HL-60/S4 treated with phorbol 12-myristate 13-acetate at 8.2 ng/mL for 4 days and 3 days (cell line): ENCODE results near the gene OR5M10.
"Not testable (repeated sequence)": the region's sequence is repeated elsewhere in the genome, so short reads cannot be mapped to it uniquely, and the experiment has no call there.

ENCODE experiments used
- in situ Hi-C: fragments of 300-500 bp; cut with MboI; formaldehyde crosslinking; loops from 2 replicates; pipeline ENCODE4 v1.15.0; 2022; ENCODE audit warnings: low sequenced_read_pairs

Gene OR5M10

DNA sequence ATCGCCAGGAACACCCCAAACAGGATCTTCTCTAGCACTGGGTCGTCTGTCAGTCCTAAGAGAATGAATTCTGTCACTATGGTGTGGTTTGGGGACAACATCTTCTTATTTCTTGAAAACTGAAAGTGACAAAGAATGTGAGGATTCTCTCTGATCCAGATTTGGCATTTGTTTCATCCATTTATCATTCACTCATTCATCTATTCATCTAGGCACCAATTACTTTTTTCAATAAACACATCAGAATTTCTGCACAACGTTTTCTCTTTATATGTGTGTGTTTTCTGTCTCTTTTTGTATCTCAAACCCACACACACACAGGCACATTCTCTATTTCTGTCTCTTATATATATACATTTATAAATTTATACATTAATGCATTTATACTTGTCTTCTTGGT lies at the start of gene OR5M10:
TSS of gene OR5M10 (minus strand) at position 101 of the 400 bp plus-strand sequence. CDS start at position 101, 0 bp downstream.
- in situ Hi-C loops, result no loop called here

DNA sequence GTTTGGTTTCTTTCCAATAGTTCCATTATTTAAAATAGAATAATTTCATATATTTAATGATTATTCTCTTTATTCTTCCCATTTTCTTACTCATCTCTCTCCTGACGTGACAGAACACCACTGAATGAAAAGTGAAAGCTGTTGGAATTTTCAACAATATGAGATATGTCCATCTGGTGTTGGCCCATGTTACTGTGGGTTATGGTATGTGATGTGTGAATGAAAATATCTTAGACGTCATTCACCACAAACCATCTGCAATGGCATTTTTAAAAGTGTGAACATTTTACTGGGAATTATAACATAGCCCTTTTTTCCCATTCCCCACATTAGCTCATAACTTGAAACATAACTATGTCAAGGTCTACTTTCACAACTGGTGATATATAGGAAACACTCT lies 48.4 kb upstream of the OR5M10 start:
- in situ Hi-C loops, result no loop called here

DNA sequence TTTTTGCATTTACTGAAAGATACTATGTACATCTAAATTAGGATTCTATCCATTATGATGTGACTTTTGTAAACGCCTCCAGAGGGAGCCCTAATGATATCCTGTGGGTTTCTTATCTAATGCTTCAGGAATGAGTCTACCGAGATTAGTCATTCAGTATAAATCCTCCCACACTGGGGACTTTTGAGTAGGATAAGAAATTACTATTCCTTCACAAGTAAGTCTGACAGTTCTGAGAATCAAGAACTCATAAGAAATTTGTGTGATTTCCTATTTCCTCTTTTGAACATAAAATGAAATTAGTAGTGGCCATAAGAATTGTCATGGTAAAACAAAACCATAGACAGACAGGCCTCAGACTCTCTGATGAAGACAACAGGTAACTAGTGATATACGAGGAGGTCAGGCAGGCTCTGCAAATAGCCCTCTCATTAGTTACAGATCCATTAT lies 47.2 kb upstream of the OR5M10 start:
- in situ Hi-C loops, result no loop called here

DNA sequence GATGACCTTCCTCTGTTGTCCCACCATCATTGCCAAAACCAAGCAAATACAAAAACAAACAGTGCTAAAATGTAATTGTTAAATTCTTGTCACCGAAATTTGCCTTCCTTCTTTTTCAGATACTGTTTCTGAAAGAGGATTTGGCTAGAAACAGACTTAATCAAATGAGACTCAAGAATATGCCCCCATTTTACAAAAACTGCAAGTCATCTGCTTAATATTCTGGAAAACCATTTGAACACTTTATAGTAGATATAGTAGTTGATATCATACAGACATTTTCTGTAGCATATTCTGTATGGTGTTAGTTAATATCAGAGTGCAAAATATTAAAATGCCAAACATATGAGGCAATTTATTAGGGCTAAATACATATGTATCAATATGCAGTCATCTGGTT lies 33.7 kb upstream of the OR5M10 start:
- in situ Hi-C loops, result no loop called here

DNA sequence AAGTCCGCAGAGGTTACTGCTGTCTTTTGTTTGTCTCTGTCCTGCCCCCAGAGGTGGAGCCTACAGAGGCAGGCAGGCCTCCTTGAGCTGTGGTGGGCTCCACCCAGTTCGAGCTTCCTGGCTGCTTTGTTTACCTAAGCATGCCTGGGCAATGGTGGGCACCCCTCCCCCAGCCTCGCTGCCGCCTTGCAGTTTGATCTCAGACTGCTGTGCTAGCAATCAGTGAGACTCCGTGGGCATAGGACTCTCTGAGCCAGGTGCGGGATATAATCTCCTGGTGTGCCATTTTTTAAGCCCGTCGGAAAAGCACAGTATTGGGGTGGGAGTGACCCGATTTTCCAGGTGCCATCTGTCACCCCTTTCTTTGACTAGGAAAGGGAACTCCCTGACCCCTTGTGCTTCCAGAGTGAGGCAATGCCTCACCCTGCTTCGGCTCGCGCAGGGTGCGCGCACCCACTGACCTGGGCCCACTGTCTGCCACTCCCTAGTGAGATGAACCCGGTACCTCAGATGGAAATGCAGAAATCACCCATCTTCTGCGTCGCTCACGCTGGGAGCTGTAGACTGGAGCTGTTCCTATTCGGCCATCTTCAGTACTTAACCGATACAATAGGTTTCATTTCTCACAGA lies 14.7 kb upstream of the OR5M10 start:
- in situ Hi-C loops, result not testable (repeated sequence)

DNA sequence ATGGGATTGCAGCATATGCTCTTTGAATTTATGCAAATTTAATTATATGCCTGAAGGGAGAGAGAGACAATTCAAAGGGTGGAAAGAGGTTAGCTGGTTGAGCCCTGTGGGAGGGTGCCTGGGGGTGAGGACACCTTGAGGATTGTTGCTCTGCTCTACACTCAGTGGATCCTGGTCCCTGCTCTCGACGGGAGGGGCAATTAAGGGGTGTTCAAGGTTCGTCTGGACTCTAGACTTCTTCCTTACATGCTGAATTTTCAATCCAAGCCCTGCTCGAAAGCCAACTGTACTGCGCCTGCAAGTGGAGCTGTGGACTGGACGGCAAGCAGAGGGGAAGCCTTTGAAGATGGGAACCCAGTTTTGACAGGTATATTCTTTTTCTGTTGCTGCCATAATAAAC lies 18.9 kb downstream of the OR5M10 start:
- in situ Hi-C loops, result no loop called here

DNA sequence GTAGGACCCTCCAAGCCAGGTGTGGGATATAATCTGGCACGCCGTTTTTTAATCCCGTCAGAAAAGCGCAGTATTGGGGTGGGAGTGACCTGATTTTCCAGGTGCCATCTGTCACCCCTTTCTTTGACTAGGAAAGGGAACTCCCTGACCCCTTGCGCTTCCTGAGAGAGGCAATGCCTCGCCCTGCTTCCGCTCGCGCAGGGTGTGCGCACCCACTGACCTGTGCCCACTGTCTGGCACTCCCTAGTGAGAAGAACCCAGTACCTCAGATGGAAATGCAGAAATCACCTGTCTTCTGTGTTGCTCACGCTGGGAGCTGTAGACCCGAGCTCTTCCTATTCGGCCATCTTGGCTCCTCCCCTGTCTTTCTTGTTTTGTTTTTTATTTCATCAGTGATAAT lies 22.8 kb downstream of the OR5M10 start:
- in situ Hi-C loops, result not testable (repeated sequence)

DNA sequence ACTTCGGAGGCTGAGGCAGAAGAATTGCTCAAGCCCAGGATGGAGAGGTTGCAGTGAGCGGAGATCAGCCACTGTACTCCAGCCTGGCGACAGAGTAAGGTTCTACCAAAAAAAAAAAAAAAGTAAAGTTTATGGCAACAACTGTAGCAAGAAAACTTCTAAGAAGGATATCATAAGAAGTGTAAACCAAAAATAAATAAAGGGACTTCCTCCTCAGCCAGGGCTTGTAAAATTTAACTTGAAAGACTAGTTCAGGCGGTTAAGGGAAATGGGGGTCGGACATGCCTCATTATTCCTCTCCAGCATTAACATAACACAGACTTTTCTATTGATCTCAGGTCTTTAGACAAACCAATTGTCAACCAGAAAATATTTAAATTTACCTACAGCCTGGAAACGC lies 32.0 kb downstream of the OR5M10 start:
- in situ Hi-C loops, result no loop called here

DNA sequence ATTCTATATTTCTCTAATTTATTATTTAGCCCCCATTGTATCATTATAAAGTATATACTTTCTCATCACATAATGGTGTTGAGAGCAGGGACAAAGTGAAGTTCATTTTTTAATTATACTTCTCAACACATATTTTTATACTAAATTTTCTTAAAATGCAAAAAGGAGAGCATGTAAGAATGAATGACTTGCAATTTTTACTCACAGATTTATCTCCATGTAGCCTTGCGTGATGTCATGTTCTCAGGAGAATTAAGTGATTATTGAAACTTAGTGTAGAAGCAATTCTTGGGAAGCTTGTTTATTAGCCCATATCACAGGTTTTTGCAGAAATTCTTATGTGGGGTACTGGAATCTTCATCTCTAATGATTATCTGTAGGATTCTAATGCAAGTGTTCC lies 33.8 kb downstream of the OR5M10 start:
- in situ Hi-C loops, result no loop called here

DNA sequence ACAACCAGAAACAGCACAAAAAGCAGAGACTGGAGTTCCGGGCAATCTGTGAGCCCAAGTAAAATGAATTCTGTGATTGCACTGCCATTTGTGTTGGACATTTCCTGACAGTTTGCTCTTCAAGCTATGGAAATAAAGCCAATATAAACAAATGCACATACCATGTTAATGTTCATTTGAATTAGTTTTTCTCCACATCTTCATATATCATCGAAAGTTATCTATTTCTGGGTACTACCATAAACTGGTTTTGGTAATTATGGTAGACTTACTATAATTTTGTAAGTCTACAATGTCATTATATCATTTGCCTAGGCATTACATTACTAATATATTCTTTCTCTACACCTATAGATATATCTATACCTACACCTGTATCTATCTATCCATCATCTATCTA lies 34.4 kb downstream of the OR5M10 start, which contains the start of gene OR5M11:
TSS of gene OR5M11 (minus strand) at position 101 of the 400 bp plus-strand sequence. CDS start at position 101, 0 bp downstream.
- in situ Hi-C loops, result no loop called here

DNA sequence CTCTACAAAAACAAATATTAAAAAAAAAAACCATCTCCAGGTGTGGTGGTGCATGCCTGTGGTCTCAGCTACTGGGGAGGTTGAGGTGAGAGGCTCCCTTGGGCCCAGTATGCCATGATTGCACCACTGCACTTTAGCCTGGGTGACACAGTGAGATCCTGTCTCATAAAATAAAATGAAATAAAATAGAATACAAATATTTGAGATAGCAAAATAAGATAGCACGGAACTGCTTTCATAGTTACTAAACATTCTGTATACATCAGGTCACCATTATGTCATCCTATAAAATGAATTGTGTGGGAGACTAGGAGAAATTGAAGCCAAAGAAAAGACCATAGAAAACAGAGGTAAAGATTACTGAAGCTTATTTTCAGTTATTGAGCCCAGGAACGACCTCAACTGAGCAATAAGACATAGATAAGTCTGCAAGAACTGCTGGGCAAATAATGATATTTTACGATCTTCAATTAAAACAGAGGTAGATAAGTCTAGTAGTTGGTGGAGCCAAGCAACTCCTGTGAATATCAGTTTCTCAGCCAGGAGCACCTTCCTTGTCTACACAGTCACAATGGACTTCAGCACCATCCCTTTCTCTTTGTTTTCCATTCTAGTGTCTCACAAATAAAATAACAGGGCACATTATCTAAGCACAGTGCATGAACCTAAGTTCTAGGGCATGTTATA lies 44.3 kb downstream of the OR5M10 start:
- in situ Hi-C loops, result no loop called here

DNA sequence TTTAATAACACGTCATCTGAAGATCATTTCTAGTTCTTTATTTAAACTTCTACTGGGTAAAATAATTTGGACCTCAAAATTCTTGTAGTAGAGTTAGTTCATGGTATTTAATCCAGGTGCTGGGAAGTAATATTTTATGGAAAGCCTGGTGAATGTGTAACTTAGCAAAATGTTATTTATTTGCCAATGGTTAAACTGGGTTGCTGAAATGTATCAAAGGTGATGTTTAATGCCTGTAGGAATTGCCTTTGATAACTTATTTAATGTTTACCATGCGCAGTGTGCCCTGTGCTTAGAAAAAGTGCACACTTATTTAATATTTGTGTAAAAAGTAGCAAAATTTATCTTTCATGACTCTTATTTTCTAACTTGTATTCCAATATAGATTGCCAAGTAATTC lies 45.7 kb downstream of the OR5M10 start:
- in situ Hi-C loops, result no loop called here
